Gastrocnemius medialis (tissue), 4 donors: Measurements from ENCODE around the gene RAB25.

Source experiments
- CTCF ChIP-seq, 5 experiments: fragments of 450-650 bp in 3 of 5; fragments of 200-600 bp in 2 of 5; sonication (generic) in 2 of 5; IDR thresholded peaks in 4 of 5; conservative IDR thresholded peaks in 1 of 5; 1 replicate in 4 of 5; 2 replicates in 1 of 5; pipeline ENCODE4 v1.5.1; 2016 to 2019; ENCODE audit warnings: antibody characterized with exemption in 5 of 5, mild to moderate bottlenecking in 3 of 5, moderate library complexity in 3 of 5
- POLR2A ChIP-seq, 2 donors: fragments of 450-650 bp; IDR thresholded peaks; one replicate each; pipeline ENCODE4 v1.6.1; 2017; ENCODE audit warnings: antibody characterized with exemption in 2 of 2, mild to moderate bottlenecking in 2 of 2, moderate library complexity in 2 of 2

DNA sequence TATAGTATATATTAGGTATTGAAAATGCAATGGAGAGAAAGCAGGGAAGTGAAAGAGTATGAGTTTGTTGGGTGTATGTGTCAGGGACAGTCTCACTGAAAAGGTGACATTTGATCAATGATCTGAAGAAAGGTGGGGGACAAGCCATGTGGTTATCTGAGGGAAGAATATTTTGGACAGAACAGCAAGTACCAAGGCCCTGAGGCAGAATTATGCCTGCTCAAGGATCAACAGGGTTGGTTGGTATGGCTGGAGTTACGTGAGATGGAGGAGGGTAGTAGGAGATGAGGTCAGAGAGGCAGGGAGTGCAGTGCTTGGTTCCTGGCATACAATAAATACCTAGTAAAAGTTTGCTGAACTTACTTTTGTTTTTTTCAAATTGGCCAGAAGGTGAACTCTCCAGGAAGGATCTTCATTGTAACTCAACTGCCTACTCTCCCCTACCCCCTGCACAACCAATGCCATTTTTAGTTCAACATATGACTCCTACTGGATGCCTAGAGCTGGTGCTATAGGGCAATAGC, 4.6 kb upstream of the RAB25 start:
- no peak for TF ChIP-seq CTCF (IDR thresholded peaks at IDR 0.05 in 4 of 5, conservative IDR thresholded peaks at IDR 0.05 in 1 of 5)
- no peak for TF ChIP-seq POLR2A (IDR thresholded peaks at IDR 0.05)
